ENCODE results near the gene GAD2.

The GAD2 gene

GRCh38 chr10:26249681-26250080 is 33.1 kb downstream of the GAD2 start:
- H3K4me1 ChIP-seq (ENCODE audit: control insufficient read depth, low read length), result no peaks in the 10 kb centered on the region
- no peak overlapping the region for H3K4me3 ChIP-seq (ENCODE audit: low read length)
- TF ChIP-seq EZH2phosphoT487 (IDR thresholded peaks at IDR 0.05; ENCODE audit: borderline replicate concordance, low read length) (no peak), CTCF (IDR thresholded peaks at IDR 0.05; ENCODE audit: low read depth, low read length, poor library complexity, severe bottlenecking) (no peak)

GRCh38 chr10:26251925-26252324 is 35.4 kb downstream of the GAD2 start:
- H3K79me2 ChIP-seq (ENCODE audit: control insufficient read depth, low read length), result no peaks in the 10 kb centered on the region
- TF ChIP-seq EZH2phosphoT487 (IDR thresholded peaks at IDR 0.05; ENCODE audit: borderline replicate concordance, low read length), result no peak
- no peak for TF ChIP-seq CTCF (IDR thresholded peaks at IDR 0.05; ENCODE audit: low read depth, low read length, poor library complexity, severe bottlenecking)
- no peaks in the 10 kb centered on the region for H3K4me1 ChIP-seq (ENCODE audit: control insufficient read depth, low read length)
- no peak overlapping the region for H3K27ac ChIP-seq (ENCODE audit: low read depth, low read length)
- no peak overlapping the region for H3K4me3 ChIP-seq (ENCODE audit: low read length)
- no peaks in the 10 kb centered on the region for H3F3A ChIP-seq (ENCODE audit: control insufficient read depth, insufficient read depth)
- no peaks in the 10 kb centered on the region for H3K9me2 ChIP-seq (replicated peaks; ENCODE audit: control insufficient read depth, low read length)
- no peaks in the 10 kb centered on the region for H4K20me1 ChIP-seq (ENCODE audit: control insufficient read depth, insufficient read depth, low read depth, low read length)
- no peak overlapping the region for H3K4me2 ChIP-seq (ENCODE audit: low read length)
- H3K9me3 ChIP-seq (ENCODE audit: control insufficient read depth, insufficient read depth, low read length), result no peaks in the 10 kb centered on the region
- no peaks in the 10 kb centered on the region for H3K36me3 ChIP-seq (ENCODE audit: control insufficient read depth, low read length)
- no peaks in the 10 kb centered on the region for H3K27me3 ChIP-seq (ENCODE audit: control insufficient read depth, low read length)

More at GRCh38 chr10:26249681-26250080, 33.1 kb downstream of the GAD2 start:
- Histone ChIP-seq H3K4me2 (ENCODE audit: low read length) (no peak overlapping the region), H3K9me3 (ENCODE audit: control insufficient read depth, insufficient read depth, low read length) (no peaks in the 10 kb centered on the region), H4K20me1 (ENCODE audit: control insufficient read depth, insufficient read depth, low read depth, low read length) (no peaks in the 10 kb centered on the region), H3F3A (ENCODE audit: control insufficient read depth, insufficient read depth) (no peaks in the 10 kb centered on the region), H3K27ac (ENCODE audit: low read depth, low read length) (no peak overlapping the region), H3K79me2 (ENCODE audit: control insufficient read depth, low read length) (no peaks in the 10 kb centered on the region), H3K36me3 (ENCODE audit: control insufficient read depth, low read length) (no peaks in the 10 kb centered on the region), H3K9me2 (replicated peaks; ENCODE audit: control insufficient read depth, low read length) (no peaks in the 10 kb centered on the region), H3K27me3 (ENCODE audit: control insufficient read depth, low read length) (no peaks in the 10 kb centered on the region)

GRCh38 chr10:26254616-26255015 is 38.0 kb downstream of the GAD2 start:
- Histone ChIP-seq H4K20me1 (ENCODE audit: control insufficient read depth, insufficient read depth, low read depth, low read length) (no peaks in the 10 kb centered on the region), H3K36me3 (ENCODE audit: control insufficient read depth, low read length) (no peaks in the 10 kb centered on the region), H3K4me3 (ENCODE audit: low read length) (no peak overlapping the region), H3K27ac (ENCODE audit: low read depth, low read length) (no peak overlapping the region), H3K9me3 (ENCODE audit: control insufficient read depth, insufficient read depth, low read length) (no peaks in the 10 kb centered on the region), H3K79me2 (ENCODE audit: control insufficient read depth, low read length) (no peaks in the 10 kb centered on the region), H3K4me1 (ENCODE audit: control insufficient read depth, low read length) (peaks cover 6% of the 10 kb centered on the region), H3F3A (ENCODE audit: control insufficient read depth, insufficient read depth) (no peaks in the 10 kb centered on the region), H3K9me2 (replicated peaks; ENCODE audit: control insufficient read depth, low read length) (no peaks in the 10 kb centered on the region), H3K4me2 (ENCODE audit: low read length) (no peak overlapping the region), H3K27me3 (ENCODE audit: control insufficient read depth, low read length) (no peaks in the 10 kb centered on the region)
- TF ChIP-seq CTCF (IDR thresholded peaks at IDR 0.05; ENCODE audit: low read depth, low read length, poor library complexity, severe bottlenecking) (no peak), EZH2phosphoT487 (IDR thresholded peaks at IDR 0.05; ENCODE audit: borderline replicate concordance, low read length) (no peak)

GRCh38 chr10:26259341-26259740 is 42.8 kb downstream of the GAD2 start:
- Histone ChIP-seq H3K27ac (ENCODE audit: low read depth, low read length) (no peak overlapping the region), H3K27me3 (ENCODE audit: control insufficient read depth, low read length) (no peaks in the 10 kb centered on the region), H3K4me1 (ENCODE audit: control insufficient read depth, low read length) (peaks cover 7% of the 10 kb centered on the region), H3K4me3 (ENCODE audit: low read length) (no peak overlapping the region), H3F3A (ENCODE audit: control insufficient read depth, insufficient read depth) (no peaks in the 10 kb centered on the region), H3K9me2 (replicated peaks; ENCODE audit: control insufficient read depth, low read length) (no peaks in the 10 kb centered on the region), H3K9me3 (ENCODE audit: control insufficient read depth, insufficient read depth, low read length) (no peaks in the 10 kb centered on the region), H3K36me3 (ENCODE audit: control insufficient read depth, low read length) (no peaks in the 10 kb centered on the region), H3K4me2 (ENCODE audit: low read length) (no peak overlapping the region), H3K79me2 (ENCODE audit: control insufficient read depth, low read length) (no peaks in the 10 kb centered on the region), H4K20me1 (ENCODE audit: control insufficient read depth, insufficient read depth, low read depth, low read length) (no peaks in the 10 kb centered on the region)
- TF ChIP-seq CTCF (IDR thresholded peaks at IDR 0.05; ENCODE audit: low read depth, low read length, poor library complexity, severe bottlenecking) (no peak), EZH2phosphoT487 (IDR thresholded peaks at IDR 0.05; ENCODE audit: borderline replicate concordance, low read length) (no peak)

Data from DOHH2 (cell line).